Skeletal muscle cell (primary cell): ENCODE measurements around the gene PDE6B.

Source experiments
- DNase-seq: peaks from one replicate; pipeline ENCODE4 v3.0.0-alpha.2; 2010; ENCODE audit warnings: low read depth
- H3K4me3 ChIP-seq: 2 replicates; pipeline ENCODE4 v1.5.1; 2011; ENCODE audit warnings: low read depth, mild to moderate bottlenecking, control low read depth, low read length, moderate library complexity

Gene PDE6B

DNA sequence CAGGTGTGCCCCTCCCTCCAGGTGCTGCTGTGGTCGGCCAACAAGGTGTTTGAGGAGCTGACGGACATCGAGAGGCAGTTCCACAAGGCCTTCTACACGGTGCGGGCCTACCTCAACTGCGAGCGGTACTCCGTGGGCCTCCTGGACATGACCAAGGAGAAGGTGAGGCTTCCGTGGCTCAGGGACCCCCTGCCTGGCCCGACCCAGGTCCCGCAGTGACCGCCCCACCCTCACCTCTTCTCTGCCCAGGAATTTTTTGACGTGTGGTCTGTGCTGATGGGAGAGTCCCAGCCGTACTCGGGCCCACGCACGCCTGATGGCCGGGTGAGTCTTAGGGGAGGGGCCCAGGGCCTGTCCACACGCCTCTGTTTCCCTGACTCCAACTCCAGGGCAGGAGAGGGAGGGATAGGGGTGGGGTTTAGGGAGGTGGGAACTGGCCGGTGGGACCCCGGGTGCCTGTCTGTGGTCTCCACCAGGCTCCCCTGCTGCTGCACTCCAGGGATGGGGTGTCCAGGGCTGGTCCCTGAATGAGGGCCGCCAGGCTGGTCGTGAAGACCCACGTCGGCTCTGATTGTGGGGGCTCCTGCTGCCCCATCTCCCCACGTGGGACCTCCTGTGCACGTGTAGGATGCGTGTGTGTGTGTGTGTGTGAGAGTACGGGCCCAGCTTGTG is 28.6 kb downstream of the PDE6B start:
- DNase-seq, result no peak
- no peak overlapping the region for H3K4me3 ChIP-seq

DNA sequence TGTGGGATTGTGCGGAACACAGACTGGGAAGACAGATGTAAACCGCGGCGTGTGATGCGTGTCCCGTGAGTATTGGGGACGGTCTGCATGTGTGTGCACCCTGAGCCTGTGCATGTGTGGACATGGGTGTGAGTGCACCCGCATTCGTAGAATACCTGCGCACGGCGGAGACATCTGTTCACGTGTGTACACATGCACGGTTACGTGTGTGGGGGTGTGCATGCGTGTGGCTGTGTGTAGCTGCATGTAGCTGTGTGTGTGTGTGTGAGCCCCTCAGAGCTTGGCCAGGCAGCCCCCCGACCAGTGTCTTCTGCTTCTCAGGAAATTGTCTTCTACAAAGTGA is 29.1 kb downstream of the PDE6B start:
- H3K4me3 ChIP-seq, result no peak overlapping the region
- DNase-seq, result no peak

DNA sequence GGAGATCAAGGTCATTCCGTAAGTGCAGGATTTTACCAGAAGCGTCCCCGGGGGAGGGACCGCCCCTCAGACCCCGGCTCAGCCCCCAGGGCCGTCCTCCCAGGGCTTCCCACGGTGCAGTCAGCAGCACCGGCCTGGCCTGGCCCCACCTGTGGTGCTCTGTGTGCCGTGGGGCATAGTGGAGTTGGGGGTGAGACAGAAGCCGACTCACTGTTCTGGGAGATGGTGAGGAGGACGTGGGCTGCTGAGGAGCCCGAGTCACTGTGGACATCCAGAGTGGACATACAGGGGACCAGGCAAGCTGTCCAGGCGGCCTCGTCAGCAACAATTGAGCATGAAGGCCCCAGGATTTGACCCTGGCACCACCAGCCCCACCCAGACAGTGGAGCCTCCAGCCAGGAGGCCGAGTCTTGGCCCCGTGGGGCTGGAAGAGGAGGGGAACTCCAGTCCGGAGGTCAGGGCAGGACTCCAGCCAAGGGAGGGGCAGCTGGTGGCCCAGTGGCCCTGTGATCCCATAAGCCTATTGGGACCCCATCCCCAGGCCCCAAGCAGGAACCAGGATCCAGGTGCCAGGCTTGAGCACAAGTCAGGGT is 29.6 kb downstream of the PDE6B start:
- no peak overlapping the region for H3K4me3 ChIP-seq
- DNase-seq, result no peak

DNA sequence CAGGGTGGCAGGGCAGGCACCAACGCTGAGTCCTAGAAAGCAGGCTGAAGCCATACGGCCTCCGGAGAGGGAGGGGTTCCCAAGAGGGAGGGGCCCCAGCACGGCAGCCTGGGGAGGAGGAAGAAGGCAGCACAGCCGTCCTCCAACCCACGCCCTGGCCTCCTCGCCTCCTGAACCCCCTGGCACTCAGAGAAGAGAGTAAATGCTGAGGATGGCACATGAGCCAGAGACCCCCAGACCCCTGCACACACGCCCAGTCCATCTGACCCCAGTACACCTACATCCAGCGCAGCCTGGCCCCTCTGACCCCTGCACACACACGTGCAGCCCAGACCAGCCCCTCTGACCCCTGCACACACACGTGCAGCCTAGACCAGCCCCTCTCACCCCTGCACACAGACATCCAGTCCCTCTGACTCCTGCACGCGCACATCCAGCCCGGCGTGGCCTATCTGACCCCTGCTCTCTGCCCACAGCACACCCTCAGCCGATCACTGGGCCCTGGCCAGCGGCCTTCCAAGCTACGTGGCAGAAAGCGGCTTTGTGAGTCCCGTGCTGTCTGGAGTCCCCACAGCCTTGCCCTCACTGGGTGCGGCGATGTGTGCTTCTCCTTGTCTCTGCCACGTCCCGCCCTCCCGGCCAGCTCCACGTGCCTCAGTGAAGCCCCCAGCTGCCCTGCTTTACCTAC is 30.2 kb downstream of the PDE6B start:
- no peak overlapping the region for H3K4me3 ChIP-seq
- DNase-seq, result no peak

DNA sequence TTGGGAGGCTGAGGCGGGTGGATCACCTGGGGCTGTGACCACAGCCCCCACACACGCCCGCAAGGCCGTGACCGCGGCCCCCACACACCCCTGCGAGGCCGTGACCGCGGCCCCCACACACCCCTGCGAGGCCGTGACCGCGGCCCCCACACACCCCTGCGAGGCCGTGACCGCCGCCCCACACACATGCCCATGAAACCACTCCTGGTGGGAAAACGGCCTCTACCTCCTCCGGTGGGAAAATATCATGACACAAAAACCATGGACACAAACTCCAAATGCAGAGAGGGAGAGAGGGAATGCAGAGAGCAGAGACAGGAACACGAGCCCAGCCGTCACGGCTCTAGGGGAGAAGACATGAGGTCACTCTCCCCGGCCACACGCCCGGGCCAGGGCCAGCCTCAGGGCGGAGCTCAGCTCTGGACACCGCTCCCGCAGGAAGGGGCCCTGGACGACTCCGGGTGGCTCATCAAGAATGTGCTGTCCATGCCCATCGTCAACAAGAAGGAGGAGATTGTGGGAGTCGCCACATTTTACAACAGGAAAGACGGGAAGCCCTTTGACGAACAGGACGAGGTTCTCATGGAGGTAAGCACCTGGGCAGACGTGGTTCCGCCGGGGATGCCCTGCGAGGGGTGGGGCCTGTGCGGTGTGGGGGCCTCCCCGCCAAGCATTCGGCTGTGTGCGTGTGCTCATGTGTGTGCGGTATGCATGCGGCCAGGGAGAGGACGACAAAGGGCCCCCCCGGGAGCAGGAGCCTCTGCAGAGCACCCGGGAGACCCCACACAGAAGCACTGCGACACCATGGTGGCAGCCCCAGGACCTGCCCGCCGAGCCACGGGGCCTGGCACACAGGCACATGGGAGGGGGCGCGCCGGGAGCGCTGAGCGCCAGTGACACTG is 31.3 kb downstream of the PDE6B start:
- DNase-seq, result no peak
- H3K4me3 ChIP-seq, result no peak overlapping the region

DNA sequence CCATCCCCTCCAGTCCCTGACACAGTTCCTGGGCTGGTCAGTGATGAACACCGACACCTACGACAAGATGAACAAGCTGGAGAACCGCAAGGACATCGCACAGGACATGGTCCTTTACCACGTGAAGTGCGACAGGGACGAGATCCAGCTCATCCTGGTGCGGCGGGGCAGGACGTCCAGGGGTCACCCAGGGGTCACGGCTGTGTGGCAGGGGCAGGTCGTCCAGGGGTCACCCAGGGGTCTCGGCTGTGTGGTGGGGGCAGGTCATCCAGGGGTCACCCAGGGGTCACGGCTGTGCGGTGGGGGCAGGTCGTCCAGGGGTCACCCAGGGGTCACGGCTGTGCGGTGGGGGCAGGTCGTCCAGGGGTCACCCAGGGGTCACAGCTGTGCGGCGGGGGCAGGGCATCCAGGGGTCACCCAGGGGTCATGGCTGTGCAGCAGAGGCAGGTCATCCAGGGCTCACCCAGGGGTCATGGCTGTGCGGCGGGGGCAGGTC is 32.0 kb downstream of the PDE6B start:
- H3K4me3 ChIP-seq, result no peak overlapping the region
- DNase-seq, result no peak

DNA sequence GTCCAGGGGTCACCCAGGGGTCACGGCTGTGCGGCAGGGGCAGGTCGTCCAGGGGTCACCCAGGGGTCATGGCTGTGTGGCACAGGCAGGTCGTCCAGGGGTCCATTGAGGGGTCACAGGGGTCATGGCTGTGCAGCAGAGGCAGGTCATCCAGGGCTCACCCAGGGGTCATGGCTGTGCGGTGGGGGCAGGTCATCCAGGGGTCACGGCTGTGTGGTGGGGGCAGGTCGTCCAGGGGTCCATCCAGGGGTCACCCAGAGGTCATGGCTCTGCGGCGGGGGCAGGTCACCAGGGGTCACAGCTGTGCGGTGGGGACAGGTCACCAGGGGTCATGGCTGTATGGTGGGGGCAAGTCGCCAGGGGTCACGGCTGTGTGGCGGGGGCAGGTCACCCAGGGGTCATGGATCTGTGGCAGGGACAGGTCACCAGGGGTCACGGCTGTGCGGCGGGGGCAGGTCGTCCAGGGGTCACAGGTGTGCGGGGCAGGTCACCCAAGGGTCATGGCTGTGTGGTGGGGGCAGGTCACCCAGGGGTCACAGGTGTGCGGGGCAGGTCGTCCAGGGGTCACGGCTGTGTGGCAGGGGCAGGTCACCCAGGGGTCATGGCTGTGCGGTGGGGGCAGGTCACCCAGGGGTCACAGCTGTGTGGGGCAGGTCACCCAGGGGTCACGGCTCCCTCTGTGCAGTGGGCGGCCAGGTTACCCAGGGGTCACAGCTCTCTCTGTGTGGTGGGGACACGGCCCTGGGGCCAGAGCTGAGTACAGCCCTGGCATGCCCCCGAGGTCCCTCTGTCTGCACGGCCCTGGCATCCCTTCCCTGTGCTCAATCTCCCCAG is 32.7 kb downstream of the PDE6B start:
- no peak overlapping the region for H3K4me3 ChIP-seq
- DNase-seq, result no peak

DNA sequence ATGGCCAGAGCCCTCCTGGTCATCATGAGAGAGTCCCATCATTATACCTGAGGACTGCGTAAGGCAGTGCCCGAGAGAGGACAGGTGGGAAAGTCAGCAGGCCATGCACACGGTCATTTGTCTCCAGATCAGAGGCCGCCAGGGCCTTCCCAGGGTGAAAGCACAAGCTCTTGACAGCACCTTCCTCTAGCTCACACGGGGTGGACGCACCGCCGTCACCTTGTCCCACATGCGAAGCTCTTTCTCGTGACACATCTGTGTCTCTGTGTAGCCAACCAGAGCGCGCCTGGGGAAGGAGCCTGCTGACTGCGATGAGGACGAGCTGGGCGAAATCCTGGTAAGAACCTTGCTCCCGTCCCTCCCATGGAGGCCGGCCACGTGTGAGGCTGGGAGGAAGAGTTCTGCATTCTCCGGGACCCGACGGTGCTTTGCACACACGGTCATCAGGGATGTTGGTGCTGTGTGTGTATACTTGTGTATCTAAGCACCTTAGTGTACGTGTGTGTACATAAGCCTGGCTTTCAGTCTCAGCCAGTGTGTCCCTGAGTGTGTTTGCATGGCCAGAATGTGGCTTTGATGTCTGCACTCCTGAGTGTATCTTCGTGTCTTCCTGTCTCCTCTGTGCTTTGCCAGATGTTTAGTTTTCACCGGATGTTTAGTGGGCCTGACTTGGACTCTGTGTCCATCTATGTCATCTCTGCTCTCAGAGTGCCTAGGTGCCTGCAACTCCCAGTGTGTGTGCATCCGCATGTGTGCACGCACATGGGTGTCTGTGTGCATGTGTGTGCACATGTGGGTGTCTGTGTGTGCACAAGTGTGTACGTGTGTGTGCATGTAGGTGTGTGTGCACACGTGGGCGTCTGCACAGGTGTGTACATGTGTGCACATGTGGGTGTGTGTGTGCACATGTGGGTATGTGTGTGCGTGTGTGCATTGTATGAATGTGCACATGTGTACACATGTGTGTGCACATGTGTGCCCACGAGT is 33.6 kb downstream of the PDE6B start:
- H3K4me3 ChIP-seq, result no peak overlapping the region
- DNase-seq, result no peak

DNA sequence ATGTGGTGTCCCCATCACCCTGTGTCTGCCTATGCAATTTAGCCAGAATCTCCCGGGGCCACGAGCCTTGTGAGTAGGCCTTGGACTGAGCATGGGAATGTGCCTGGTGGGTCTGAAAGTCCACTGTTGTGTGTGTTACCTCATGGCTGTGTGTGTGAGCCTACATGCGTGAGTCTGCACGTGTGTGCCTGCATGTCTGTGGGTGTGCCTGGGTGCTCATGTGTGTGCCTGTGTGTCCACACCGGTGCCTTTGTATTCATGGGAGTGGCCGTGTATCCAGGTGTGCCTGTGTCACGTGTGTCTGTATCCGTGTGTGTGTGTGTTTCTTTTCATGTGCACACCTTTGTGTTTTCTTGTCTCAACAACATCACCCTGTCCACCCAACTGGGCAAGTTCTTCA is 34.5 kb downstream of the PDE6B start:
- H3K4me3 ChIP-seq, result no peak overlapping the region
- DNase-seq, result no peak

DNA sequence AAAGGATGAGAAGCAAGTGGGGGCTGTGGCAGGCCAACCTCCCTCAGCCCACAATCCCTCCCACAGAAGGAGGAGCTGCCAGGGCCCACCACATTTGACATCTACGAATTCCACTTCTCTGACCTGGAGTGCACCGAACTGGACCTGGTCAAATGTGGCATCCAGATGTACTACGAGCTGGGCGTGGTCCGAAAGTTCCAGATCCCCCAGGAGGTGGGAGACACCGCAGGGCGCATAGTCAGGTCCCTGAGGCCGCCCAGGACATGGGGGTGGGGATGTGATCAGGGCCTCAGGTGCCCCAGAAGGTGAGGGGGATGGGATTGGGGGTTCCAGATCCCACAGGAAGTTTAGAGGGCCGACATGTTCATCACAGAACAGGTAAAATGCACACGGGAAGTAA is 35.0 kb downstream of the PDE6B start:
- H3K4me3 ChIP-seq, result no peak overlapping the region
- DNase-seq, result no peak

DNA sequence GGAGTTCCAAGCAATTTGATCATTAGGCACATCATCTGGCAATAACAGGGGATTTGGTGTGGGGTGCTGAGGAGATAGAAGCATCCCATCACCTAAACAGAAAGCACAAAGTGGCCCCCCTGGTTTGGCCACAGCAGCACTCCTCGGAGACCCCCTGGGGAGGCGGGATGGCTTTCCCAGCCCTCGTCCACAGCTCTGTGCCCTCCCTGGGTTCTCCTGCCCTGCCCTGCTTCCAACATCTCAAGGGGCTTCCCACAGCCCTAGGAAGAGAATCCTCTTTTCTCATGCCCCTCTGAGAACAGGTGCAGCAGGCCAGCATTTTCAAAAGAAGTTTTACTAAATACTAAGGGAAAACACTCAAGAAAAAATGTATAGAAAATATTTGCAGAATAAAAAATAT is 35.9 kb downstream of the PDE6B start:
- H3K4me3 ChIP-seq, result no peak overlapping the region
- DNase-seq, result no peak

DNA sequence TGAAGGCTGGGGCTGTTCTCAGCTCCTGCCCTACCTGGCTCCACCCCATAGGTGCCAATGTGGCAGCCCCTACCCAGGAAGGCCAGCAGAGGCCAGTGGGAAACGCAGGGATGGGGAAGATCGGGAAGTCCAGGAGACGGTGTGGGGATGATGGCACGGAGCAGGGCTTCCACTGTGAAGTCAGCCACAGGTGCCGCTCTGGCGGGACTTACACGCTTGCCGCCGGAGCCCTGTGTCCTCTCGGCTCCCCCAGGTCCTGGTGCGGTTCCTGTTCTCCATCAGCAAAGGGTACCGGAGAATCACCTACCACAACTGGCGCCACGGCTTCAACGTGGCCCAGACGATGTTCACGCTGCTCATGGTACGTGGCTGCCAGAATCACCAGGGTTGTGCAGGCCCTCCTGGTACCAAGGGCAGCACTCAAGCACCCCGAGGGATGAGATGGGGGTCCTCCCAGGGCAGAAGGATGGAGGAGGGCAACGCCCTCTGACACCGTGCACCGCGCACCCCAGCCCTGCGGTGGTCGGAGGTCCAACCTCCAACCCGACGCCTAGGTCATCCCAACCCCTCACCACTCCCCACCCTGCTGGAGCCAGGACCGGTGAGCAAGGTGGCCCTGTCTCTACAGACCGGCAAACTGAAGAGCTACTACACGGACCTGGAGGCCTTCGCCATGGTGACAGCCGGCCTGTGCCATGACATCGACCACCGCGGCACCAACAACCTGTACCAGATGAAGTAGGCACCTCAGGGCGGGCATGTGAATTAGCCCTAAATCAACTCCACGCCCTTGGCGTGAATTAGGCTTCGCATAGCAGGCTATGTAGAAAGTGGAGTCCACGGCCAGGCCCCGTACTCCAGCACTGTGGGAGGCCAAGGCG is 36.7 kb downstream of the PDE6B start:
- no peak overlapping the region for H3K4me3 ChIP-seq
- no peak for DNase-seq

DNA sequence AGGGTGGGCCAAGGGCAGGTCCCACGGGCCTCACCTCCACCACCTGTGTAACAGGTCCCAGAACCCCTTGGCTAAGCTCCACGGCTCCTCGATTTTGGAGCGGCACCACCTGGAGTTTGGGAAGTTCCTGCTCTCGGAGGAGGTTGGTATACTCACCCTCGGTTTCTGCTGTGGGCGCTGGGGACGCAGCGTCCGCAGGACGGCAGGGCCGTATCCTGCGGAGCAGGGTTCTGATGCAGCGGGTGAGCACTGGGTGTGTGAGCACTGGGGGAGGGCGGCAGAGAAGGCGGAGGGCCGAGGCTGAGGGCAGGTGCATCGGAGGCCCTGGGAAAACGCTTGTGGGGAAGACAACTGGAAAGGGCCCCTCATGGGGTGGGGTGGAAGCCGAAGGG is 37.7 kb downstream of the PDE6B start:
- H3K4me3 ChIP-seq, result peak overlapping the region; percentile 18
- no peak for DNase-seq

DNA sequence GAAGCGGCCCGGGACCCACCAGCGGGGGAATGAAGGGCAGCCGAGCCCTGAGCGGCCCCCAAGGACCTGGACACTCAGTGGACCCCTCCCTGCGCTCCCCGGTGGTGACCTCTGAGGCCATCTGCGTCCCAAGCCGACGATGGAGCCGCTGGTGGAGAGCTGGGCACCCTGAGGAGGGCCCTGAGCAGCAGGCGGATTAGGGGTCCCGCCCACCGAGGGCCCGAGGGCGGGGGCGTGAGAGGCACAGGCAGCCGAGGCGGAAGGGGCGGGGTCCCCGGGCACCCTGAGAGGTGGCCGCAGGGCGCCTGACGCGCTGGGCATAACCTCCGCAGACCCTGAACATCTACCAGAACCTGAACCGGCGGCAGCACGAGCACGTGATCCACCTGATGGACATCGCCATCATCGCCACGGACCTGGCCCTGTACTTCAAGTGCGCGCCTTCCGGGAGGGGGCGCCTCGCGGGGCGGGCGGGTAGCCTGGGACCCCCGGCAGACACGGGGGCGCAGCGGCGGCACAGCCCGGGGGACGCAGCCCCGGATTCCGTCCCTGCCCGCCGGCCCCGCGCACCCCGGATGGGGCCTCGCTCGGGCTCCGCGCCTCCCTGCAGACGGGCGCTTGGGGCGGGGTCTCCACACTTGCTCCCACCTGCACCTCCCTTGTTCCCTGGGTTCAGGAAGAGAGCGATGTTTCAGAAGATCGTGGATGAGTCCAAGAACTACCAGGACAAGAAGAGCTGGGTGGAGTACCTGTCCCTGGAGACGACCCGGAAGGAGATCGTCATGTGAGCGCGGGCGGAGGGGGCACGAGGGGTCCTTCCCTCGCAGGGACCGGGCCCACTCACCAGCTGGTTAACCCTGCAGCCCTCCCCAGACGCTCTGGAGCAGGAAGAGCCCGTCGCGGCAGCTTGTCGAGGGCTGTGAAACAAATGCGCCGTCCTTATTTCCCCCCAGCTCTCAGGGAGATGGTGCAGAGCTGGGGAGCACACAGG is 38.4 kb downstream of the PDE6B start:
- DNase-seq, result no peak
- H3K4me3 ChIP-seq, result peak overlapping the region; percentile 18

DNA sequence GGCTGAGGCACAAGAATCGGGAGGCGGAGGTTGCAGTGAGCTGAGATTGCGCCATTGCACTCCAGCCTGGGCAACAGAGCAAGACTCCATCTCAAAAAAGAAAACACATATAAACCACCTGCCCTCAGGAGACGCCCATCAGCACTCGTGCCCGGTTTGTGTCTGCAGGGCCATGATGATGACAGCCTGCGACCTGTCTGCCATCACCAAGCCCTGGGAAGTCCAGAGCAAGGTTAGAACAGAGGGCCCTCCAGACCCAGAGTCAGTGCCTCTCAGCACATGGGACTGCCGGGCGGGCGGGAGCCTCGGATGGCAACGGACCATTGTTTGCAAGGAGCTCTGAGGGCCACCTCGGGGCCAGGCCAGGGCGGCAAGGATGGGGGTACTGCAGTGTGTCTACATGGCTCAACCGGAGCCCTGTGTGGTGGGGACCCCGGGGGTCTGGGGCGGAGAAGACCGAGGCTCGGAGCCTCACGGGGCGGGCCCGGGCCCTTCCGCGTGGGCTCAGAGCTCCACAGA is 39.4 kb downstream of the PDE6B start:
- no peak for DNase-seq
- H3K4me3 ChIP-seq, result no peak overlapping the region

DNA sequence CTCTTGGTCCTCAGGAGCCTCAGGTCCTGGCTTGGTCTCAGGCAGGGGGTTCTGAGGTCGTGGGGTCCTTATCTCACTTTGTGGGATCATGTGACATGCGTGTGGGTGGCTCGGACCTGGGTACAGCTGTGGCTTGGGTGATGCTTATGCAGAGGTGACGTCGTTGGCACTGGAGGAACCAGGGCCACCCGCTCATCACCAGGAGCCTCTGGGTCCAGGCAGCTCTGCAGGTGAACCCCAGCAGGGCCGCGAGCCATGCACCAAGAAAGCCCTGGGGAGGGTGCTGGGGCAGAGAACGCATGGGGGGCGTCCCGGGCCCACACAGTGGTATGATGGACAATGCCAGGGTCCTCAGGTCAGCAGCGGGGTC is 40.0 kb downstream of the PDE6B start:
- DNase-seq, result no peak
- no peak overlapping the region for H3K4me3 ChIP-seq
